ENCODE measurements around the gene MVP.

The MVP gene

DNA sequence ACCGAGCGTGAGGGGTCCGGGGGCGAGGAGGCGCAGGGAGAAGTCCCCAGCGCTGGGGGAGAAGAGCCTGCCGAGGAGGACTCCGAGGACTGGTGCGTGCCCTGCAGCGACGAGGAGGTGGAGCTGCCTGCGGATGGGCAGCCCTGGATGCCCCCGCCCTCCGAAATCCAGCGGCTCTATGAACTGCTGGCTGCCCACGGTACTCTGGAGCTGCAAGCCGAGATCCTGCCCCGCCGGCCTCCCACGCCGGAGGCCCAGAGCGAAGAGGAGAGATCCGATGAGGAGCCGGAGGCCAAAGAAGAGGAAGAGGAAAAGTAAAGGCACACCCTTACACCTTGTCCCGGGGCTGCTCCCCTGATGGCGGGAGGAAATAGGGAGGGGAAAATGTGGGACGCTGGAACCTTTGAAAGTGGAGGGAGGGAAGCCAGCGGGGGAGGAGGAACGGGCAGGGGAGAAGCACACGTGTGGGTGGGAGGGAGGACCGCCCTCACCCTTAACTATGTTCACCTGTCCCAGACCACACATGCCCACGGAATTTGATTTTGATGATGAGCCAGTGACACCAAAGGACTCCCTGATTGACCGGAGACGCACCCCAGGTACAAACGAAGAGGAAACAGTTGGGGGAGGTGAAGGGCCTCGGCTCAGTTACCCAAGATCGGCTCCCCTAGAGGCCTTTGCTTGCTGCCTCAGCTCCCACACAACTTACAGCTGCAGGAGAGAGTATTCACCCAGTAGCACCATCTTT lies 3.4 kb upstream of the MVP start:
- TF ChIP-seq, protein P1, sequence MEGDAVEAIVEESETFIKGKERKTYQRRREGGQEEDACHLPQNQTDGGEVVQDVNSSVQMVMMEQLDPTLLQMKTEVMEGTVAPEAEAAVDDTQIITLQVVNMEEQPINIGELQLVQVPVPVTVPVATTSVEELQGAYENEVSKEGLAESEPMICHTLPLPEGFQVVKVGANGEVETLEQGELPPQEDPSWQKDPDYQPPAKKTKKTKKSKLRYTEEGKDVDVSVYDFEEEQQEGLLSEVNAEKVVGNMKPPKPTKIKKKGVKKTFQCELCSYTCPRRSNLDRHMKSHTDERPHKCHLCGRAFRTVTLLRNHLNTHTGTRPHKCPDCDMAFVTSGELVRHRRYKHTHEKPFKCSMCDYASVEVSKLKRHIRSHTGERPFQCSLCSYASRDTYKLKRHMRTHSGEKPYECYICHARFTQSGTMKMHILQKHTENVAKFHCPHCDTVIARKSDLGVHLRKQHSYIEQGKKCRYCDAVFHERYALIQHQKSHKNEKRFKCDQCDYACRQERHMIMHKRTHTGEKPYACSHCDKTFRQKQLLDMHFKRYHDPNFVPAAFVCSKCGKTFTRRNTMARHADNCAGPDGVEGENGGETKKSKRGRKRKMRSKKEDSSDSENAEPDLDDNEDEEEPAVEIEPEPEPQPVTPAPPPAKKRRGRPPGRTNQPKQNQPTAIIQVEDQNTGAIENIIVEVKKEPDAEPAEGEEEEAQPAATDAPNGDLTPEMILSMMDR (IDR thresholded peaks at IDR 0.05; ENCODE audit: low read depth, low read length, missing control alignments) = no peak
- DNase-seq (ENCODE audit: extremely low read depth, low read depth) = no peak

DNA sequence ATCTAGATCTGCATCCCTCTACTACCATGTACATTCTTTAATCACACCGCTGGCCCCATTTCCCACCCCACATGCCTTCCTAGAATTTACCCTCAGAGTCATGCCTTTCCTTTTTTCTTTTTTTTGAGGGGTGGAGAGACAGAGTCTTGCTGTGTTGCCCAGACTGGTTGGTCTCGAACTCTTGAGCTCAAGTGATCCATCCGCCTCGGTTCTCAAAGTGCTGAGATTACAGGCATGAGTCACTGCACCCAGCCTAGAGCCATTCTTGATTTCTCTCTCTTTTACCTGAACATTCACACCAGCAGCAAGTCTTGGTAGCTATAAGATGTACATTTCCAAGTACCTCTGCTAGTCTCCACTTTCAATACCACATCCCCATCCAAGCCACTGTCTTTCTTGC lies 2.2 kb upstream of the MVP start:
- H3K4me3 ChIP-seq (replicated peaks; ENCODE audit: low read depth, low read length) = peak overlapping the region; percentile 87; the same call in 1 of the 2 replicates
- TF ChIP-seq, protein P1 (IDR thresholded peaks at IDR 0.05; ENCODE audit: low read depth, low read length, missing control alignments) = no peak
- DNase-seq (ENCODE audit: extremely low read depth, low read depth) = no peak

More for the DNA sequence above, 3.4 kb upstream of the MVP start:
- H3K4me3 ChIP-seq (replicated peaks; ENCODE audit: low read depth, low read length) = peak overlapping the region; percentile 87

DNA sequence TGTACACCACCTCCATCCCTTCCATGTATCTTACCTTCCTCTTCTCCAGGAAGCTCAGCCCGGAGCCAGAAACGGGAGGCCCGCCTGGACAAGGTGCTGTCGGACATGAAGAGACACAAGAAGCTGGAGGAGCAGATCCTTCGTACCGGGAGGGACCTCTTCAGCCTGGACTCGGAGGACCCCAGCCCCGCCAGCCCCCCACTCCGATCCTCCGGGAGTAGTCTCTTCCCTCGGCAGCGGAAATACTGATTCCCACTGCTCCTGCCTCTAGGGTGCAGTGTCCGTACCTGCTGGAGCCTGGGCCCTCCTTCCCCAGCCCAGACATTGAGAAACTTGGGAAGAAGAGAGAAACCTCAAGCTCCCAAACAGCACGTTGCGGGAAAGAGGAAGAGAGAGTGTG lies 756 bp upstream of the MVP start:
- H3K4me3 ChIP-seq (replicated peaks; ENCODE audit: low read depth, low read length) = peak overlapping the region; percentile 55
- TF ChIP-seq, protein P1 (IDR thresholded peaks at IDR 0.05; ENCODE audit: low read depth, low read length, missing control alignments) = peak; percentile 29
- no peak for DNase-seq (ENCODE audit: extremely low read depth, low read depth)

DNA sequence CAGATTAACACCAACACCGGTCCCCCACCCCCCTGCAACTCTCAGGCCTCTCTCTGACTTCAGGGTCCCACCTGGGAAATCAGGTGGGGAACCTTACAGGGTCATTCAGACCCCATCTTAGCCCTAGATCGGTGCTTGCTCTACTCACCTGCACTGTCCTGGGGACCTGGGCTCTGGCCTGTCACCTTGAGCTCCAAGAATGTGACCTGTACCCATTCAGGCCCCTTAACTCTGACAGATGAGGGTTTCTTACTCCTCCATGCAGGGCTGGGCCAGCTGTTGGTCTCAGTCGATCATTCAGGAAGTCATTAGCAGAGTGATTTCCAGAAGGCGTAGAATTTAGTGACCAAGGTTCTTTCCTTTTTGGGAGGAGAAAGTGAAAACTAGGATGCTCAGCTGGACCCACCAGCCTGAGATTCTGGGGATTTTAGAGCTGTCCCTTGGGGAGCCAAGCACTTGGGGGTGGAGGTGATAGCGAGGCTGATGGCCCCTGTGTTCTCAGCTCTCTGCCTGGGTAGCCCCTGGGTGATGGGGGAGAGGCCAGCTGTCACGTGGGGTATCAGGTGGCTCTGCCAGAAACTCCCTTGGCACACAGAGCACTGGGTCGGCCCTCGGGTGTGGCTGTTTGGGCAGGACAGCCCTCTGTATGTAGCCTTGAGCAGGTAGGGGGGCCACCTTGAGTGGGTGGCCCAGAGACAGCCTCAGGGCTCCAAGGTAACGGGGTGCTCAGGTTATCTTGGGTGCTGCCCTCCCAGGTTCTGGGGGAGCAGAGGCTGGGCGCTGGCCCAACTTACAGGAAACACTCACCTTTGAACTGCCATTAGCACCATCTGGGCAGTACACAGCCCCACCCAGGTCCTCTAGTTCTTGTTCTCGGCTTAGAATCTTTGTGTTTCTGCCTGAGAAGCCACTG lies 724 bp downstream of the MVP start:
- no peak for DNase-seq (ENCODE audit: extremely low read depth, low read depth)

DNA sequence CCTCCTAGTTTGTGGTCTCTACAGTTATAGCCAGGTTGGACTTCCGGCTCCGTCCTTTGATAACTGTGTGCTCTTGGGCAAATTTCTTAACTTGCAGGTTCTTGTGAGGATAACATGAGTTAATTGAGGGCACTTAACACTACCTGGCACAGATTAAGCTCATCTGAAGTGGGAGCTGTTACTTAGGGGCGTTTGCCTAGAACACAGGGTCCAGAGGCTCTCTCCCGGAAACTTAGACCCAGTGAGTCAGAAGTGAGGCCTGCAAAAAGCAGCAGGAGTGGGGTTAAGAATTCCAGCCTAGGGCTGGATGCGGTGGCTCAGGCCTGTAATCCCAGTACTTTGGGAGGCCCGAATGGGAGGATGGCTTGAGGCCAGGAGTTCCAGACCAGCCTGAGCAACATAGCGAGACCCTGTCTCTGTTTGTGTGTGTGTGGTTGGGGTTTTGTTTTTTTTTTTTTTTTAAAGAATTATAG lies 1.4 kb downstream of the MVP start:
- H3K4me3 ChIP-seq (replicated peaks; ENCODE audit: low read depth, low read length) = peak overlapping the region; percentile 55
- DNase-seq (ENCODE audit: extremely low read depth, low read depth) = no peak
- TF ChIP-seq, protein P1 (IDR thresholded peaks at IDR 0.05; ENCODE audit: low read depth, low read length, missing control alignments) = no peak

More for the DNA sequence above, 724 bp downstream of the MVP start:
- TF ChIP-seq, protein P1 (IDR thresholded peaks at IDR 0.05; ENCODE audit: low read depth, low read length, missing control alignments) = no peak
- H3K4me3 ChIP-seq (replicated peaks; ENCODE audit: low read depth, low read length) = peak overlapping the region; percentile 55

DNA sequence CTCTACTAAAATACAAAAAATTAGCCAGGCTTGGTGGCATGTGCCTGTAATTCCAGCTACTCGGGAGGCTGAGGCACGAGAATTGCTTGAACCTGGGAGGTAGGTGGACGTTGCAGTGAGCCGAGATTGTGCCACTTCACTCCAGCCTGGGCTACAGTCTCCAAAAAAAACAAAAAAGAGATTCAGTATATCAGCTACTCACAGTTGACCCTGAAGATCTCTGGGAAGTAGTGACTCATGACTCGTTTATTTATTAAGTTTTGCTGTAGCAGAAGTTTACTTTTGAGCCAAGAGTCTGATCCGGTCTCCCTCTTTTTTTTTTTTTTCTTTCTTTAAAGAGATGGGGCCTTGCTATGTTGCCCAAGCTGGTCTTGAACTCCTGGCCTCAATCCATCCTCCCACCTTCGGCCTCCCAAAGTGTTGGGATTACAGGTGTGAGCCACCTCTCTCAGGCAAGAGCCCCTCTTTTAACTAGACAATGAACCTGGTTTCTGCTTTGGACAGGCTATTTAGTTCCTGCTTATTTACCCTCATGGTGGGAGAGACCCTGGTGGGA lies 4.4 kb downstream of the MVP start:
- H3K4me3 ChIP-seq (replicated peaks; ENCODE audit: low read depth, low read length) = peak overlapping the region; percentile 23; the same call in 1 of the 2 replicates
- peak; percentile 72 for DNase-seq (ENCODE audit: extremely low read depth, low read depth)
- TF ChIP-seq, protein P1 (IDR thresholded peaks at IDR 0.05; ENCODE audit: low read depth, low read length, missing control alignments) = no peak
